Measurements from ENCODE around the gene FLNB. TPM values are rescaled to one million over a fixed set of nuclear protein-coding genes. Genes with fewer than 3 reads are reported as not detected.
A peak's percentile ranks its signal among the peaks of the same experiment; 100 is the strongest.

FLNB gene
- total and polyA plus RNA-seq, 12 donors: 84.6 to 278 (median 131) TPM

DNA sequence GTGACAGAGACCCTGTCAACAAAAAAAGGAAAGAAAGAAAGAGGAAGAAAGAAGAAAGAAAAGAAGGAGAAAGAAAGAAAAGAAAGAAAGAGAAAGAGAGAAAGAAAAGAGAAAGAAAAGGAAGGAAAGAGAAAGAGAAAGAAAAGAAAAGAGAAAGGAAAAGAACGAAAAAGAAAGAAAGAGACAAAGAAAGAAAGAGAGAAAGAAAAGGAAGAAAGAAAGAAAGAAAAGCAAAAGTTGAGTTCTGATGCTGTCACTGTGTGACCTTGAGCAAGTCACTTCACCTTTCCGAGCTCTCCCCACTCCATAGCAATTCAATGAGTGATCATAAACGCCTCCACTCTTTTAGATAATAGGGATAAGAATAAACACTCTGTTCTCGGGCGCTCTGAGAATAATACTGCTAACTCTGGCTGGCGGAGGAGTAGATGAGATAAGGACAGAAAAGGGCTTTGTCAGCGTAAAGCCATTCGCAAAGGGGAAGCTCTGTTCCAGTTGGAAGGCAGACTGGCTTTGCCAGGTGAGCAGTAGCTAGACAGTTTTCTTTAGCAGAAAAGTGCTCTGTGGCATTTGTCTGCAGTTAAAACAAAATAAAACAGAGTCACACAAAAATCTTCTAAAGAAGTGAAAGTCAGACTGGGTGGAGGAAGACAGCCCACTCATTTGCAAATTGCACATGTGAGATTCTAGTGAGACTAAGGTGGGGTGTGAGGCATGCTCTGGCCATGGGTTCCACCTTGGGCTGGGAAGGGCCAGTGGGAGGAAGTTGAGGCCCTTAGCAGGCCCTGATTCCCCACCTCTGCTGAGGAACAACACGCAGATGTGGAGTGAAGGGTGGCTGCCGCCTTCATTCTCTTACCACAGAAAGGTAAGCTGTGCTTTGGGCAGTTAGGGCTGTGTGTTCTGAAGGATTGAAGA lies 9.6 kb upstream of the FLNB start:
- peak overlapping the region in 2 of 5 donors; percentile 0 to 50 for H3K27ac ChIP-seq
- WGBS, 4 donors: 22 to 31% (median 26%) methylated on average over 10 of the region's 10 CpGs
- no peaks in the 10 kb centered on the region for H3K27me3 ChIP-seq
- H3K36me3 ChIP-seq (replicated peaks in 1 of 2): no peaks in the 10 kb centered on the region
- intact Hi-C loops (cut with DNase I): no loop called here
- TF ChIP-seq, protein P1, sequence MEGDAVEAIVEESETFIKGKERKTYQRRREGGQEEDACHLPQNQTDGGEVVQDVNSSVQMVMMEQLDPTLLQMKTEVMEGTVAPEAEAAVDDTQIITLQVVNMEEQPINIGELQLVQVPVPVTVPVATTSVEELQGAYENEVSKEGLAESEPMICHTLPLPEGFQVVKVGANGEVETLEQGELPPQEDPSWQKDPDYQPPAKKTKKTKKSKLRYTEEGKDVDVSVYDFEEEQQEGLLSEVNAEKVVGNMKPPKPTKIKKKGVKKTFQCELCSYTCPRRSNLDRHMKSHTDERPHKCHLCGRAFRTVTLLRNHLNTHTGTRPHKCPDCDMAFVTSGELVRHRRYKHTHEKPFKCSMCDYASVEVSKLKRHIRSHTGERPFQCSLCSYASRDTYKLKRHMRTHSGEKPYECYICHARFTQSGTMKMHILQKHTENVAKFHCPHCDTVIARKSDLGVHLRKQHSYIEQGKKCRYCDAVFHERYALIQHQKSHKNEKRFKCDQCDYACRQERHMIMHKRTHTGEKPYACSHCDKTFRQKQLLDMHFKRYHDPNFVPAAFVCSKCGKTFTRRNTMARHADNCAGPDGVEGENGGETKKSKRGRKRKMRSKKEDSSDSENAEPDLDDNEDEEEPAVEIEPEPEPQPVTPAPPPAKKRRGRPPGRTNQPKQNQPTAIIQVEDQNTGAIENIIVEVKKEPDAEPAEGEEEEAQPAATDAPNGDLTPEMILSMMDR (IDR thresholded peaks at IDR 0.05): no peak
- no peak for TF ChIP-seq POLR2A (IDR thresholded peaks at IDR 0.05)
- peak overlapping the region in 1 of 4 donors; percentile 5 for H3K4me3 ChIP-seq
- H3K4me1 ChIP-seq (replicated peaks in 1 of 2): peaks cover 0 to 12% of the 10 kb centered on the region in 2 donors
- peak in 3 of 7 donors; percentile 39 to 63 (median 48) for DNase-seq
- H3K9me3 ChIP-seq (replicated peaks in 1 of 3): no peaks in the 10 kb centered on the region

GRCh38 chr3:57999417-58000115 lies 8.7 kb upstream of the FLNB start:
- no peaks in the 10 kb centered on the region for H3K9me3 ChIP-seq (replicated peaks in 1 of 3)
- H3K27ac ChIP-seq: no peak overlapping the region
- H3K36me3 ChIP-seq (replicated peaks in 1 of 2): no peaks in the 10 kb centered on the region
- intact Hi-C loops (cut with DNase I): loop anchor here (10.0 kb wide), 2 partner anchors 175 to 305 kb away; partner anchors contain the start of genes HTD2 (in 1 of the 2) and RPP14 (in 1 of the 2)
- no peak overlapping the region for H3K4me3 ChIP-seq
- peaks cover 0 to 12% of the 10 kb centered on the region in 2 donors for H3K4me1 ChIP-seq (replicated peaks in 1 of 2)
- WGBS, 4 donors: 91 to 94% (median 94%) methylated on average over 9 to 11 of the region's 11 CpGs
- no peak for DNase-seq
- no peak for TF ChIP-seq POLR2A (IDR thresholded peaks at IDR 0.05)
- TF ChIP-seq, protein P1 (IDR thresholded peaks at IDR 0.05): no peak
- H3K27me3 ChIP-seq: no peaks in the 10 kb centered on the region

- Histone ChIP-seq H3K27me3 (no peaks in the 10 kb centered on the region), H3K4me1 (replicated peaks in 1 of 2) (peaks cover 0 to 12% of the 10 kb centered on the region in 2 donors), H3K9me3 (replicated peaks in 1 of 3) (no peaks in the 10 kb centered on the region), H3K27ac (no peak overlapping the region), H3K36me3 (replicated peaks in 1 of 2) (no peaks in the 10 kb centered on the region), H3K4me3 (no peak overlapping the region)
- no peak for DNase-seq
- TF ChIP-seq POLR2A (IDR thresholded peaks at IDR 0.05): no peak
- TF ChIP-seq, protein P1 (IDR thresholded peaks at IDR 0.05): no peak
- WGBS, 4 donors: 77 to 89% (median 84%) methylated on average over 6 to 7 of the region's 7 CpGs
- intact Hi-C loops (cut with DNase I): loop anchor here (10.0 kb wide), 2 partner anchors 174 to 304 kb away; partner anchors contain the start of genes HTD2 (in 1 of the 2) and RPP14 (in 1 of the 2)
Measured at GRCh38 chr3:58000306-58001085, 7.7 kb upstream of the FLNB start.

Measured in adrenal gland (tissue), 12 donors.